ENCODE measurements around the gene FXN.

Gene FXN

GRCh38 chr9:69141851-69142250, 106.3 kb downstream of the FXN start:
- DNase-seq (ENCODE audit: low read depth in 3 of 3), result no peak

- no peak for DNase-seq (ENCODE audit: low read depth in 3 of 3)
These were observed 107.7 kb downstream of the FXN start for GRCh38 chr9:69143291-69143690.

GRCh38 chr9:69145144-69145715, 109.7 kb downstream of the FXN start:
- DNase-seq (ENCODE audit: low read depth in 3 of 3), result no peak

GRCh38 chr9:69147041-69147834, 111.7 kb downstream of the FXN start:
- DNase-seq (ENCODE audit: low read depth in 3 of 3), result no peak

- no peak for DNase-seq (ENCODE audit: low read depth in 3 of 3)
These were observed 113.8 kb downstream of the FXN start for GRCh38 chr9:69149321-69149807.

All from stimulated activated CD4-positive, alpha-beta T cell treated with anti-CD3 and anti-CD28 coated beads, TNF-alpha, amount 100 ng/mL, for 24 hours (primary cell).